LNCAP (cell line): ENCODE data around the gene BTBD10.
A peak's percentile ranks its signal among the peaks of the same experiment; 100 is the strongest.

ENCODE experiments used
- CTCF ChIP-seq: fragments of 450-650 bp; IDR thresholded peaks from 2 replicates; pipeline ENCODE4 v1.5.1; 2017; ENCODE audit warnings: mild to moderate bottlenecking

BTBD10 gene

GRCh38 chr11:13462901-13463778 is at the start of gene BTBD10:
Gene BTBD10, minus strand, starts transcription at chr11:13463222. Its CDS starts 18,098 bp downstream, at chr11:13445124.
- no peak for TF ChIP-seq CTCF

GRCh38 chr11:13503393-13503792 is 40.4 kb upstream of the BTBD10 start:
- no peak for TF ChIP-seq CTCF

GRCh38 chr11:13502492-13502891 is 39.5 kb upstream of the BTBD10 start:
- TF ChIP-seq CTCF, result no peak

- TF ChIP-seq CTCF, result no peak
Observed at GRCh38 chr11:13495929-13496328, 32.9 kb upstream of the BTBD10 start, which contains the start of gene PTH. Gene PTH, minus strand, starts transcription at chr11:13495997. Its CDS starts 3,142 bp downstream, at chr11:13492855.

GRCh38 chr11:13494051-13494450 is 31.0 kb upstream of the BTBD10 start:
- TF ChIP-seq CTCF, result no peak

GRCh38 chr11:13487661-13488030 is 24.6 kb upstream of the BTBD10 start:
- 0 out of 2 replicates have a peak, but pooled peaks have one; percentile 20 for TF ChIP-seq CTCF

GRCh38 chr11:13486926-13487660 is 24.1 kb upstream of the BTBD10 start:
- TF ChIP-seq CTCF, result no peak; the same call in 1 of the 2 replicates
